HG03432 (cell line): ENCODE results near the gene CES4A.
"Not testable (repeated sequence)": the region's sequence is repeated elsewhere in the genome, so short reads cannot be mapped to it uniquely, and the experiment has no call there.

Experiments used
- ATAC-seq: cut with Tn5 transposase; IDR thresholded peaks from one replicate; pipeline ENCODE4 v1.9.1; 2021; ENCODE audit warnings: mild to moderate bottlenecking, moderate library complexity; ENCODE audit not compliant: unreplicated experiment

Gene CES4A

DNA sequence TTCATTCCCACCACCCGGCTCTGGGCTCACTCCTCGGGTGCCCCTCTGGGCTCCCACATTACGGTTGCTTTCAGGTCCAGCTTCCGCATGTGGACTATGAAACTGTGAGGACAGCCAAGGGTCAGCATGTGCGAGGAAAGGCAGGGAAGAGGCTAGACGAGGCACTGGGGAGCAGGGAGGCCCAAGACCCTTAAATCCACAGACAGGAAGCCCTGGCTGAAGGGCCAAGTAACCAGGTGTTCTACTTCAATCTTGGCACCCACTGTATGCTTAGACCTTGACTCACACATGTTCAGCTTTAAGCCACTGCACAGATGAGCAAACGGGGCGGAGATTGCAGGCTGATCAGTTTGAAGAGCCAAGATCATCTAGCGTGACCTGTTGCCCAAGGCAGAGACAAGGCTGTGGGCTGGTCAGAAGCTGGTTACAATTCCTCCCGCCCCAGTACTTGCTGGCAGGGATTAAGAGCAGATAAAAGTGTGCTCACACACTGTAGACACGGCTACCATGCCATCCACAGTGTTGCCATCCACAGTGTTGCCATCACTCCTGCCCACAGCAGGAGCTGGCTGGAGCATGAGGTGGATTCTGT lies at the start of gene CES4A:
CES4A (plus strand) TSS at position 393 of the 592 bp plus-strand sequence; CDS start at position 577, 184 bp downstream.
- ATAC-seq = no peak

DNA sequence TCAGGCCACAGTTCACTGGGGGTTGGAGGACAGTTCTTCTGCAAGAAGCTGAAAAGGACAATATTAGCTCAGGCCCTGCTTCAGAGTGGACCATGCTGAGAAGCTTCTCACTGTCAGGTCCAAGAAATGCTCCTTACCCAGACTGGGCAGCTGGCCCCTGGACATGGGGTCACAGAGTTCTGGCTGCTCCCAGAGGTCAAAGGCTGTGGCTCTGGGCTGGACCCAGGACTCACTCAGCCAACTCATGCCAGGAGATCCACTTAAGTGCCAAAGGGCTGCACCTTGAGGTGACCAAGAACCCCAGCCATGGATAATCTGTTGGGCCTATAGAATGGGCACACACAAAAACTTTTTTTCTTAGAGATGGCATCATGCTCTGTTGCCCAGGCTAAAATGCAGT lies 49.0 kb upstream of the CES4A start:
- ATAC-seq = no peak

DNA sequence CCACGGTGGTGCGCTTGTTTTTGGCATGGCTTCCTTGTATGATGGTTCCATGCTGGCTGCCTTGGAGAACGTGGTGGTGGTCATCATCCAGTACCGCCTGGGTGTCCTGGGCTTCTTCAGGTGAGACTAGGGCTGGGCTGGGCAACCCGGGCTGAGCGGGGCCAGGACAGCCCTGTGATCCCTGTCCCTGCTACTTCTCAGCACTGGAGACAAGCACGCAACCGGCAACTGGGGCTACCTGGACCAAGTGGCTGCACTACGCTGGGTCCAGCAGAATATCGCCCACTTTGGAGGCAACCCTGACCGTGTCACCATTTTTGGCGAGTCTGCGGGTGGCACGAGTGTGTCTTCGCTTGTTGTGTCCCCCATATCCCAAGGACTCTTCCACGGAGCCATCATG lies 48.2 kb upstream of the CES4A start:
- no peak for ATAC-seq

DNA sequence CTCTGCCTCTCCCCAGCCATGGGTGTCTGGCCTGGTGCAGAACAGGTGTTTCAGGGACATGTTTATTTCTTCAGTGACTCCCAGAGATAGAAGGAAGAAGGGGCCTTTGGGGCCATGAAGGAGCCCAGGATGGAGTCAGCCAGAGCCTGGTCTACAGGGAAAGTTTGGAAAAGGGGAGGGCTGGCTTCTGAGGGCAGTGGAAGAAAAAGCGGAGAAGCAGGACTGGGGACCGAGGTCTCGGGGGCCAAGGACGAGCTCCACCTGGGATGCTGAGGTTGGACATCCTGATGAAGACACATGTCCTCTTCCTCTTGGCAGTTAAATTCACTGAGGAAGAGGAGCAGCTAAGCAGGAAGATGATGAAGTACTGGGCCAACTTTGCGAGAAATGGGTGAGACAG lies 45.4 kb upstream of the CES4A start:
- no peak for ATAC-seq

DNA sequence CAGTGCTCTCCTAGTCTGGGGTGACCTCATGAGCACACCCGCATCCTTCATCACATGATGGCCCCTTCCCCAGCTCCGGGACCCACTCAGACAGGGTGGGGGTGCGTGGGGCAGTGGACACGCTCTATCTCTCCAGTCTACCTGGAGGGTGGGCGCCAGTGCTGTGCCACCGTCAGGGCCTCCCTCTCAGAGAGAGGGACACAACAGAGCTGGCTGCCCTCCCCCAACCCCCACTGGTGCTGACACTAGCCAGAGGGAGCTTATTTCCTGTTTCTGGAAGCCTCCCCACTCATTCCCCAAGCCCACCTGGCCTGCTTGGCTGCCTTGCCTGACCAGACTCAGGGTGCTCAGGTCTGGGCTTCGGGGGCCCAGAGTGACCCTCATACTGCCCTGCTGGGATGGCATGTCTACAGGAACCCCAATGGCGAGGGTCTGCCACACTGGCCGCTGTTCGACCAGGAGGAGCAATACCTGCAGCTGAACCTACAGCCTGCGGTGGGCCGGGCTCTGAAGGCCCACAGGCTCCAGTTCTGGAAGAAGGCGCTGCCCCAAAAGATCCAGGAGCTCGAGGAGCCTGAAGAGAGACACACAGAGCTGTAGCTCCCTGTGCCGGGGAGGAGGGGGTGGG lies 44.8 kb upstream of the CES4A start:
- ATAC-seq = no peak

DNA sequence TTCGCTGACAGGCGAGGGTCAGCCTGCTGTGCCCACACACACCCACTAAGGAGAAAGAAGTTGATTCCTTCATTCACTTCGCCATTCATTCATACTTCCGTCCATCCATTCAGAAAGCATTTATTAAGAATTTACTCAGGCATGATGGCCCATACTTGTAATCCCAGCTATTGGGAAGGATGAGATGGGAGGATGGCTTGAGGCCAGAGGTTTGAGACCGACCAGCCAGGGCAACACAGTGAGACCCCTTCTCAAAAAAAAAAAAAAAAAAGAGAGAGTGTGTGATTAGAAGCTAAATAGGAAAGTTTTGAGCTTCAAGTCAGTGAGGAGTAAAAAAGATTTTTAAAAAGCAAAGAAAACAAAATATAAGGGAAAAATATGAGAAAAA lies 44.3 kb upstream of the CES4A start:
- no peak for ATAC-seq

DNA sequence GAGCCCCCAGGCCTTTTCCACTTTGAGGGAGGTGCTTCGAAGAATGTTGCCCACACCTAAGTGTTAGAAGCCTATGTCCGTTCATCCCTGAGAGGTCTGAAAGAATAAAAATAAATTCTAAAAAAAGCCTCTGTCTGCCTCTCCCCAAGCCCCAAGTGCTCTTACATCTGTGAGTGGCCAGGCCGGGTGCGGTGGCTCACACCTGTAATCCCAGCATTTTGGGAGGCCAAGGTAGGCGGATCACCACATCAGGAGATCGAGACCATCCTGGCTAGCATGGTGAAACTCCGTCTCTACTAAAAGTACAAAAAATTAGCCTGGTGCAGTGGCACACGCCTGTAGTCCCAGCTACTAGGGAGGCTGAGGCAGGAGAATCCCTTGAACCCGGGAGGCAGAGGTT lies 43.4 kb upstream of the CES4A start:
- ATAC-seq = not testable (repeated sequence)

DNA sequence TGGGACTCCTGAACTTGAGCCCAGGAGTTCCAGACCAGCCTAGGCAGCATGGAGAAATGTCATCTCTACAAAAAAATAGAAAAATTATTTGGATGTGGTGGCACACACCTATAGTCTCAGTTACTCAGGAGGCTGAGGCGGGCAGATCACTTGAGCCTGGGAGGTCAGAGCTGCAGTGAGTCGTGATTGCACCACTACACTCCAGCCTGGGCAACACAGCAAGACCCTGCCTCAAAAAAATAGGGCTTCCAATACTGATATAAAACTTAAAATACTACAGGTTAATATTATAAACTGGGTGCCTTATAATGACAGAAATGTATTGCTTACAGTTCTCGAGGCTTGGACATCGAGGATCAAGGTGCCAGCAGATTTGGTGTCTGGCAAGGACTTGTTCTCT lies 42.5 kb upstream of the CES4A start:
- no peak for ATAC-seq

DNA sequence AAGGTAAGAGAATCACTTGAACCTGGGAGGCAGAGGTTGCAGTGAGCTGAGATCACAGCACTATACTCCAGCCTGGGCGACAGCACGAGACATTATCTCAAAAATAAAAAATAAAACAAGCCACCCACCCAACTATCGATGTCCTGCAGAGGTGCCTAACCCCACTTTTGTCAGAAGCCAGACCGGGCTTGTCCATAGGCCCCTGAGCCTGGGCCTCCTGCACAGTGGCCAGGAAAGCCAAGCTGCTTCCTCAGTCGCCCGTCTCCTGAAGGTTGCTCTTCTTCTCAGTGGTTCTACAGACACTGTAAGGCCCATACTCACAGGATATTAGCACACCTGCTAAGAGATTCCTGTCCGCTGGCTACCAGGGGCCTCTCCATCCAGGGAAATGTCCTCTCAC lies 41.8 kb upstream of the CES4A start:
- no peak for ATAC-seq

DNA sequence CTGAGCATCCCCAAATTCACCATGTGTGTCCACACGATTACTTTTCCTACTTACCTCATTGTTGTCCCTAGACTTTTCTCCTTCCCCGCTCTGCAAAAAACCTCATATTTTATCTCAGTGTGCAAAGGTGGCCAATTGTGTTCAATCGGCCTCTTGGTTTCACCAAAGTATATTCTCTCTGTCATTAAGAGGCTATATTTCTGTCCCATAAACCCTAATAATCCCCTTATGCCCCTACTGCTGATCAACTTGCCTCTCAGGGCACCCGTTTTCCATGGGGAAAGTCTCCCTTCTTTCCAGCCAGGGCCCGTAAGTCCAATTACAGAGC lies 41.5 kb upstream of the CES4A start:
- no peak for ATAC-seq

DNA sequence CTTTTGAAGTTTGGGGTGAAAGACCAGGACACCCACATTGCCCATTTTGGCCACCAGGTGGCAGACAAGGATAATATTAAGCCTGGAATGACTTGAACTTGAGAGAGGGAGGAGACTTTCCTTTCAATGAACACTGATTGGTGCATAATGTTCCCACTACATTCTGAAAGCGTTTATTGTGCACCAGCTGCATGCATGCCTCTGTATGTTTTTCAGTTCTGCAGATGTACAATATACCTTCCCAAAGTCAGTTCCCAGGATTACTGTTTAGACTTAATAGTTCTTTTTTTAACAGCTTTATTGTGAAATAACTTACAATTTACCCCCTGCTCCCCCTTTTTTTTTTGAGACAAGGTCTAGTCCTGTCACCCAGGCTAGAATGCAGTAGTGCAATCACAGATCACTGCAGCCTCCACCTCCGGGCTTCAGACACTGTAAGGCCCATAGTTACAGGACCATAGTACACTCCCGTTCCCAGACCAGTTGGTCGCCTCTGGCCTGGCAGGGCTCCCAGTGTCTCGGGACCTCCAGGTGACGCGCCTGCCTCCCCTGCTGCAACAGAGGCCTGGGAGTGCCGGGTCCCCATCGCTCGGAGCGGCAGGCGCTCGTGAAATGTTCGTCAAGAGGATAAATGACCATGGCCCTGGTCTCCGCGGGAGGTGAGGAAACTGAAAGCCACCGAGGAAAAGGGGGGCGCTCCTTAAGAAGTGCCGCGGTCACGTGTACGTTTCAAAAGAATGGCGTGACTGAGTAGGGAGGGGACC lies 40.9 kb upstream of the CES4A start:
- ATAC-seq = peak; percentile 63

DNA sequence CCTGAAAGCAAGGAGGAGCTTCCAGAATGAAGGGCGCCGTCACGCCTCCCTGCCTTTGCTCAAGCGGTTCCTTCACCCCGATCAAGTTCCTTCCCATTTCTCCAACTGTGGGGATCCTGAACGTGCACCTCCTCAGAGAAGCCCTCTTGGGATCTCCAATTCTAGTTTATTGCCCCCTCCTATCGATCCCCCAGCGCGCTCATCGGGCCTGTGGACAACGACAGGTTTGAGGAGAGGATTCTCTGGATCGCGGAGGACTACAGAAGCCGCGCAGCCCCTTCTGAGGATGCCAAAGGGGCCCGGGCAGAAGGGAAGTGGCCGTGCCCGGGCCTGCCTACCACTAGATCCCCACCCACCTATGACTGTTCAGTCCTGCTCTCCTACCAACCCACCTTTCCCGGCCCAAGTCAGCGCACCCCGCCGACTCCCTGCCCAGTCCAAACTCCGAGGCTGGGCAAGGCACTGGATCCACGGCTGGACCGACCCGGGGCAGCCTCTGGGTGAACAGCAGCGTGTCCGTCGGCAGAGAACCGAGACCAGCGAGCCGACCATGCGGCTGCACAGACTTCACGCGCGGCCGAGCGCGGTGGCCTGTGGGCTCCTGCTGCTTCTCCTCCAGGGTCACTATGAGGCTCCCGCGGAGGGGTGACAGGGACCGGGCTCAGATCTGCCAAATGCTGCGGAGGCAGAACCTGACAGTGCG lies 40.1 kb upstream of the CES4A start:
- ATAC-seq = peak; percentile 11

DNA sequence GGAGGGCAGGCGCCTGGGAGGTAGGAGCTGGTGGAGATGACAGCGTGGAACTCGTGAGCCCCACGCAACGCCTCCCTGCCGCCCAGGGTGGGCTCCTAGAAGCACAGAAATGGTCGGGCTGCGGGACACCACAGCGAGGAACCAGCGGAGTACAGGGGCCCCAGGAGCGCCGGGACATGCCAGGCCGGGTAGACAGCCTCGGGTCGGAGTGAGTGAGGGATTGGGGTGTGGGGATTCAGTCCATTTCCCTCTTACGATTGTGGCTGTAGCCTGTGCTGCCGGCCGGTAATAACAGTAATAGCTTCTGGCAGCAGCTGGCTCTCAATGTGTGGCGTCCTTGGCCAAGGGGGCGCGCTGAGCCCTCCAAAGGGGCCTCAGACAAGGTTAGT lies 39.6 kb upstream of the CES4A start:
- ATAC-seq = no peak

DNA sequence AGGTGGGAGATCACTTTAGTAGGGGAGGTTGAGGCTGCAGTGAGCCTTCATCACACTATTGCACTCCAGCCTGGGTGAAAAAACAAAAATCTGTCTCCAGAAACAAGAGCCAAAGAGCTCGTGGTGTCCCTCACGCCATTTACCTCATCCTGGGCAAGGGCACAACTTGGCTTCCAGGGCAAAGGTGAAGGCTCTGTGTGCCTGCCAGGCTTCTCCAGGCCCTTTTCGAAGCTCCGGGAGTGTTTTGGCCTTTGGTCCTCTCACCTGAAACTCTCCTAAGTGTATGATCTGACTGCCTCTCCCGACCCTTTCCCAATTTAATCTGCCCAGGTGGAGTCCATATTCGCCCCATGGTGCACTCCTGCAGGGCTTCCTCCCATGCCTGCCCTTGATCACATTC lies 38.9 kb upstream of the CES4A start:
- no peak for ATAC-seq

DNA sequence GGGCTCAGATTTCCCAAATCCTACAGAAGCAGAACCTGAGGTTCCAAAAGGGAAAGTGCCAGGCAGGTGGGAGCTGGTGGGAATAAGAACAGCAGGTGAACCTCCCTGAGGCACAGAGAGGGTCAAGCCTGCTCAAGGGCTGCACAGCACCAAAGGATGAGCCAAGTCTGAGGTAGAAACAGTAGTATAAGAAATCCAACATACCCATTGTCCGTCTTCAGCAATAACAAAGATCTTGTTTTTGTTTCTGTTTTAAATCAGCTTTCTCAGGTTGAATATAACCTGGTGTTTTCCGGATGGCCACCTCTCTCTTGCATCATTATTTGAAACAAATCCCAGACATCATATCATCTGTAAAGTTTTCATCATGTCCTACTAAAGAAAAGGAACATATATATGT lies 38.0 kb upstream of the CES4A start:
- no peak for ATAC-seq

DNA sequence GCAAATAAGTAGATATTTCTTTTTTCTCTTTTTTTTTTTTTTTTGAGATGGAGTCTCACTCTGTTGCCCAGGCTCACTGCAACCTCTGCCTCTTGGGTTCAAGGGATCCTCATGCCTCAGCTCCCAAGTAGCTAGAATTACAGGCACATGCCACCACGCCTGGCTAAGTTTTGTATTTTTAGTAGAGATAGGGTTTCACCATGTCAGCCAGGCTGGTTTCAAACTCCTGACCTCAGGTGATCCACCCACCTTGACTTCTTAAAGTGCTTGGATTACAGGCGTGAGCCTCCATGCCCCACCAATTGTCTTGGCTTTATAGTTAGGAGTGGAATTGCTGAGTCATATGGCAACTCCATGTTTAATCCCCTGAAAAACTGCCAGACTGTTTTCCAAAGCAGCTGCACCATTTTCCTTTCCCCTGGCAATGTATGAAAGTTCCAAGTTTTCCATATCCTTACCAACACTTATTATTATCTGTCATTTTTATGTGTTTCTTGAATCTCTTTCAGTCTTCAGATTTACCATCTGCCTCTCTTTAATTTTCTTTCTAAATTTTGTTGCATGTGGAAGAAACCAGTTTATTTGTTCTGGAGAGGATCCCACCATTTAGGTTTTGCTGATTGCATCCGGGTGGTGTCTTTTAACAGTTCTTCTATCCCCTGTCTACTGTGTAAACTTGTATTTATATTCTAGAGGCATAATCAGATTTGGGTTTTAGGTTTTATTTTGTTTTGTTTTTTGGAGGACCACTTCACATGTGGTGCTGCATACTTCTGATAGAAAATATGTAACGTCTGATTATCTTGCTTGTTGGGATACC lies 37.2 kb upstream of the CES4A start:
- no peak for ATAC-seq

DNA sequence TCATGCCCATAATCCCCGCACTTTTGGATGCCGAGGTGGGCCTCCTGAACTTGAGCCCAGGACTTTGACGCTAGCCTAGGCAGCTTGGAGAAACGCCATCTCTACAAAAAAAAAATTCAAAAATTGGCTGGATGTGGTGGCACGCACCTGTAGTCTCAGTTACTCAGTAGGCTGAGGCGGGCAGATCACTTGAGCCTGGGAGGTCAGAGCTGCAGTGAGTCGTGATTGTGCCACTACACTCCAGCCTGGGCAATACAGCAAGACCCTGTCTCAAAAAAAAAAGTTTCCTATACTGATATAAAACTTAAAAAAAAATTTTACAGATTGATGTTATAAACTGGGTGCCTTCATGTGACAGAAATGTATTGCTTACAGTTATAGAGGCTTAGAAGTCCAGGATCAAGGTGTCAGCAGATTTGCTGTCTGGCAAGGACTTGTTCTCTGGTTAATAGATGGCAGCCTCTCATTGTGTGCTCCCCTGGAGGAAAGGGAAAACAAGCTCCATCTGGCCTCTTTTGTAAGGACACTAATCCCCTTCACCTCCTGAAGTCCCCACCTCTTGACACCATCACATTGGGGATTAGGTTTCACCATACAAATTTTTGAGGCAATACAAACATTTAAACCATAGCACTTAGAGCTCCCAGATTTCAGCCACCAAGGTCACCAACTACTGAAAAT lies 35.8 kb upstream of the CES4A start:
- ATAC-seq = no peak

DNA sequence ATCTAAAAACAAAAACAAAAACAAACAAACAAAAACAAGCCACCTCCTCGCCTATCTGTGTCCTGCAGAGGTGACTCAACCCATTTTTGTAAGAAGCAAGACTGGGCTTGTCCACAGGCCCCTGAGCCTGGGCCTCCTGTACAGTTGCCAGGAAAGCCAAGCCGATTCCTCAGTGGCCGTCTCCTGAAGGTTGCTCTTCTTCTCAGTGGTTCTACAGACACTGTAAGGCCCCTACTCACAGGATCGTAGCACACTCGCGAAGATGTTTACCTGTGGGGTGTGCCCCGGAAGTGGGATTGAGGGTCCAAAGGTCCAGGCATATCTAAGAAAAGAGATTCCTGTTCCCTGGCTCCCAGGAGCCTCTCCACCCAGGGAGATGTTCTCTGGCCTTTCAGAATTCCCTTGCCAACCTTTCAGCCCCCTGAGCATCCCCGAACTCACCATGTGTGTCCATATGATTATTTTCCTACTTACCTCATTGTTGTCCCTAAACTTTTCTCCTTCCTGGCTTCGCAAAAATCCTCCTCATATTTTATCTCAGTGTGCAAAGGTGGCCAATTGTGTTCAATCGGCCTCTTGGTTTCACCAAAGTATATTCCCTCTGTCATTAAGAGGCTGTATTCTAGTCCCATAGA lies 34.8 kb upstream of the CES4A start:
- ATAC-seq = no peak

DNA sequence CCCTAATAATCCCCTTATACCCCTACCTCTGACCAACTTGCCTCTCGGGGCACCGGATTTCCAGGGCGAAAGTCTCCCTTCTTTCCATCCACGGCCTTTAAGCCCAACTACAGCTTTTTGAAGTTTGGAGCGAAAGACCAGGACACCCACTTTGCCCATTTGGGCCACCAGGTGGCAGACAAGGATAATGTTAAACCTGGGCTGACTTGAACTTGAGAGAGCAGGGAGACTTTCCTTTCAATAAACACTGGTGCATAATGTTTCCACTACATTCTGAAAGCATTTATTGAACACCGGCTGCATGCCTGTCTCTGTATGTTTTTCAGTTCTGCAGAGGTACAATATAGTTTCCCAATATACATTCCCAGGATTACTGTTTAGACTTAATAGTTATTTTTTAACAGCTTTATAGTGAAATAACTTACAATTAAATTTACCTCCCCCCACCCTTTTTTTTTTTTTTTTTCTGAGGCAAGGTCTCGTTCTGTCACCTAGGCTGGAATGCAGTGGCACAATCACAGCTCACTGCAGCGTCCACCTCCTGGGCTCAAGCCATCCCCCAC lies 34.2 kb upstream of the CES4A start:
- no peak for ATAC-seq
